Measurements from ENCODE around the gene PDXK.

Gene PDXK

DNA sequence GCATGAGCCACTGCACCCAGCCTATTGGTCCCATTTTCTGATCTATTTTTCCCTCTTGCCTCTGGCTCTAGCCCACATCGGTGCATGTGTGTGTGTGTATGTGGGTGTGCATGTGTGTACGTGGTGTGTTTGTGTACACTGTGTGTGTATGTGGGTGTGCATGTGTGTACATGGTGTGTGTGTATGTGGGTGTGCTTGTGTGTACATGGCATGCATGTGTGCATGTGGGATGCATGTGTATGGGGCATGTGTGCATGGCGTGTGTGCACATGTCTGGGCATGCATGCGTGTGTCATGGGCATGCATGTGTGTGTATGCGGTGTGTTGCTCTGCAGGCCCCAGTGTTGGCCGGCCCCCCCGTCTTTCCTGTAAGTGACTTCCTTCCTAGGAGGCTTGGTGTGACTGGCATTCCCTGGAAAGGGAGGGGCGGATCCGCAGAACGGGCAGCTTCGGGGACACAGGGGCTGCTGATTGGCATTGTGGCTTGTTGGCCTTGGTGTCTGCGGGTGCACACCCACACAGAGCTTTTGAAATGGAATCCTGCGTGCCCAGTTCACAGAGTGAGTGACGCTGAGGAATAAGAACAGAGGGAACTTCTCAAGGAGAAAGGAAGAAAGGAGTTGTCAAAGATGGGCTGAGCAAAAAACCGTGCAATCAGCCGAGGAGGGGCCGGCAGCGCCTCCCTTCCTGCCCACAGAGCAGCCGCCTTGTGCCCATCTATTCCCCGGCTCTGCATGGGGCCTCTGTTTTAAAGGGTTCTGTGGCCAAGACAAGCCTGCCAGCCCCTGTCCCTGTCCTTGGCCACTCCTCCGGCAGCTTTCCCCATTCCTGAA, 8.0 kb downstream of the PDXK start:
- DNase-seq, result no peak

DNA sequence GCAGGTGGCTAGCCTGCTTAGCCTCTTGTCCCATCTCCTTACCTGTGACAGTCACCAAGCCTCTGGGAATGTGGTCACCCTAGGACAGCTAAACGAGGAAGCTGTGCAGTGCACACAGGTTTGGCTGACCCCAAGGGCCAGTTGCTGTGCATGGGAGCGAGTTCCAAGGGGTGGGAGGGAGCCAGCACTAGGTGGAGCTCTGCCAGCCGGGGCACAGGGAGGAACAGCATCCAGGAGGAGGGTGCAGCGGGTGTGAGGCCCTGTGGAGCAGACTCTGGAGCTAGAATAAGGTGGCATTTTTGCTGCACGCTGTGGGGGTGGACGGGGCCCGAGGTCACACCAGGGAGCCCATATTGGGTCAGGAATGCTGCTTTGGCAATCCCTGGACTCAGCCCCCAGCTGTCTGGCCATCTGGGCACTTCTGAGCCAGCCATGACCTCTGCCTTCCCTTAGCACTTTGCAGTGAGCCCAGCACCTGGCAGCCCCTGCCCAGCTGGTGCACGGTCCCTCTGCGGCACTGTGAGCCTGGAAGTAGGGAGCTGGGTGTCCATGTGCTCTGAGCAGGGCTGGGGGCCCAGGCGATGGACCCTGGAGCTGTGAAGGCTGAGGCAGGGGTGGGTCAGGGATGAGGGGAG, 8.7 kb downstream of the PDXK start:
- no peak for DNase-seq

DNA sequence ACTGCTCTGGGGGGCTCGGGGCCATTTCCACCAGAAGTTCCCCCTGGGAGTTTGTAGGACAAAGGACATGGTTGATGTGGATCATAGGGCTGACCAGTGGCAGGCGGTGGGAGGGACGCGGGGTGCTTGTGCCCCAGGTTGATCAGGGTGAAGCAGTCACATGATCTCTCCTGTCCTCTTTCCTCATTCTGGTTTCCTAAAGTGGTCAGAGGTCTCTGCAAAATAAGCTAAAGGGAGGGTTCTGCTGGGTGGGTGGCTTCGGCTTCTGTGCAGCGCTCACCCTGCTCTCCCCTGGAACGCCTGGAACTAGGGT, 9.2 kb downstream of the PDXK start:
- no peak for DNase-seq

GRCh38 chr21:43728467-43729390, 9.8 kb downstream of the PDXK start:
- peak; percentile 57 for DNase-seq

DNA sequence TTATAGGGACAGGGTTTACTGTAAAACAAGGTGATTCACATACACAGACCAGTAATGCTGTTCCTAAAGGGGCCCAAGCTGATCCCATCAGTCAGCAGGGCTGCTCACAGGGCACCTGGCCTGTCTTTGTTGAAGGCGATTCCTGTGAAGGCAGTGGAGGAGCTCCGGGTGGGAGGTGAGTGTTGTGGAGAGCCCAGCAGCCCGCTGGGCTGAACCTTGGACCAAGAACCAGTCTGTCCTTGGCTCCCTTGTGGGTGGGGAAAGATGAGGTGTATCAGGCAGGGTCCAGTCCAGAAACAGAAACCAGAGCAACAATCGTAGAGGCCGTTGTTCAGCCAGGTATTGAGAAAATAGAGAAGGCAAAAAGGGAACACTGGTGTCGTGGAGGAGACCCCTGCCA, 12.5 kb downstream of the PDXK start:
- no peak for DNase-seq

GRCh38 chr21:43731891-43732711, 13.2 kb downstream of the PDXK start:
- DNase-seq, result no peak

DNA sequence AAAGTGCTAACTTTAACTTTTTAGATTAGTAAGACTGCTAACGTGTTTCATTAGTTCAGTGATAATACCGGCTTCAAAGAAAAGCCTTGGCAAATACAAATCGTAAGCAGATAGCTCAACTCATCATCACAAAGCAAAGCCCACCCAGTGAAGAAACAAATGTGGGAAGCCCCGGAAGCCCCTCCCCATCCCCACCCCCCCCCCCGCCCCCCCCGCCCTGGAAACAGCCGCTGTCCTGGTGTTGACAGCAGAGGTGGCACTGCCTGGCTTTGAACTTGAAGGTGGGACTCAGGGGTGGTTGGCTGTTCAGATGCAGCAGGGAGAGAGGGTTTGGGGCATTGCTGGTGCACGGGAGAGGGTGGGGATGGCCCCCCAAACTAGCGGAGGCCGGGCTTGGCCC, 14.1 kb downstream of the PDXK start:
- DNase-seq, result no peak

DNA sequence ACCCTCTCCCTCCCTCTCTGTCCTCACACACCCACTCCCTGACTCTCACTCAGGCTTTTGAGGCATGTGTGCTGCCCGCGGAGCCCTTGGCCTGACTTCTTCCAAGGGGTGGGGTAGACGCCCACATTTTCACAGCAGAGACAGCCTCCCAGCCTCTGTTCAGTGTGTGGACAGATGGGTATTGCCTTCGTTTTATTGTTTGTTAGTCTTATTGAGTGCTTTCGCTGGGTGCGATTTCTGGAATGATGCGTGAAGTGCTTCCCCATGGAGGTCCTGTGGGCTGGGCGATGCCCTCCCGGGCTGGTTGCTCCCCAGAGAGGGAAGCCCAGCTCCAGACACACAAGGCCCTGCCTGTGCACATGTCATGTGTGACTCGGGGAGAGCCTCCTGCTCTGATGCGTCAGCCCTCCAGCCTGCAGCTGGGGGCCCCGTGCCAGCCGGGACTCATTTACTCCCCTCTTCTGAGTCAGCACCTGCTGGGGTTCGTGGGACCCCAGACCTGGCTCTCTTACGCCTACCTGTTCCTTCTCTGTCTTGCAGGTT, 14.7 kb downstream of the PDXK start:
- DNase-seq, result no peak

- no peak for DNase-seq
These were observed 15.4 kb downstream of the PDXK start for GRCh38 chr21:43734131-43734927.

DNA sequence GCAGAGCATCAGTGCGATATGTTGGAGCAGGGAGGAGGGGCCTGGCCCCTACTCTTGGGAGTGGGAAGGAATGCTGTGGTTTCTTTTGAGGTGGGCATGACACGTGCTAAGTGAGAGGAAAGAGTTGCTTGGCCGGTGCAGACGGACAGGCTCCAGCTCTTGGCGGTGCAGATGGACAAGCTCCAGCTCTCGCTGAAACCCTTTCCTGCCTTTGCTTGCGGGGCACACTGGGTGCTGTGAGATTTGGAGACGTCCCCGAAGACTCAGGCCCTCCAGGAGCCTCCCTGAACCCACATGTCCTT, 15.9 kb downstream of the PDXK start:
- no peak for DNase-seq

DNA sequence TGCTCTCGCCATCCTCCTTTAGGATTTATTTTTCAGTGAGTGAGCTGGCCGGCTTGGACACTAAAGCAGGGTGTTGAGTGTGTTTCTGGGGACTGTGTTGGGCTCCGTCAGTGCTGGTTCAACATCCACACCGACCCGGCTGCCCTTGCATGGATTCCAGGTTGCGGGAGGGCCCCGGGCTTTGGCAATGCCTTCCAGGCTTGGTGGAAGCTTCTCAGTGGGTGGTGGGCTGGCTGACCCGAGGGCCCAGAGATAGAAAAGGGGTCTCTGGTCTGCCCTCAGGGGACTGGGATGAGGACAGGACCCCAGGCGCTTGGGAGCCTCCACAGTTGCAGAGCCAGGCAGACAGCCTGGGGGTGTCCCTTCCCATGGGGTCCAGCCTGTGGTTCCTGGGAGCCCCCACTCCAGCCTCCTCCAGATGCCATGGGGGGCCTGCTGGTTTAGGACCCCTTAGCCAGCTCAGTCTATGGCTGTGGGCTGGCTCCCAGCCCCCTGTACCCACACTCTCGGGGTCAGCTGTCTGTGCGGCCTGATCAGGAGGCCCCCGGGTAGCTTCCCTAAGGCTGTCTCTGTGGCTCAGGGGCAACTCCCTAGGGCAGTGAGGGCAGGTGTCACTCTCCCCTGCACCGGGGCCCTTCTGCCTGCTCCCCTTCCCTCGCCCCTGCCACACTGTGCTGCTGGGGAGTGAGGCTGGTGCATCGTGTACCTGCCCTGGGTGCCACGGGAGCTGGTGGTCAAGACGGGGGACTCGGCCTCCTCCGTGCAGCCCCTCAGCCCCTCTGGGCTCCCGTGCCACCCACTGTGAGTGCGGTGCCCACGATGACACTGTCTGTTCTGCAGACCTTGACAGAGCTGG, 16.5 kb downstream of the PDXK start:
- no peak for DNase-seq

- DNase-seq, result no peak
These were observed 17.4 kb downstream of the PDXK start for GRCh38 chr21:43736224-43736883.

DNA sequence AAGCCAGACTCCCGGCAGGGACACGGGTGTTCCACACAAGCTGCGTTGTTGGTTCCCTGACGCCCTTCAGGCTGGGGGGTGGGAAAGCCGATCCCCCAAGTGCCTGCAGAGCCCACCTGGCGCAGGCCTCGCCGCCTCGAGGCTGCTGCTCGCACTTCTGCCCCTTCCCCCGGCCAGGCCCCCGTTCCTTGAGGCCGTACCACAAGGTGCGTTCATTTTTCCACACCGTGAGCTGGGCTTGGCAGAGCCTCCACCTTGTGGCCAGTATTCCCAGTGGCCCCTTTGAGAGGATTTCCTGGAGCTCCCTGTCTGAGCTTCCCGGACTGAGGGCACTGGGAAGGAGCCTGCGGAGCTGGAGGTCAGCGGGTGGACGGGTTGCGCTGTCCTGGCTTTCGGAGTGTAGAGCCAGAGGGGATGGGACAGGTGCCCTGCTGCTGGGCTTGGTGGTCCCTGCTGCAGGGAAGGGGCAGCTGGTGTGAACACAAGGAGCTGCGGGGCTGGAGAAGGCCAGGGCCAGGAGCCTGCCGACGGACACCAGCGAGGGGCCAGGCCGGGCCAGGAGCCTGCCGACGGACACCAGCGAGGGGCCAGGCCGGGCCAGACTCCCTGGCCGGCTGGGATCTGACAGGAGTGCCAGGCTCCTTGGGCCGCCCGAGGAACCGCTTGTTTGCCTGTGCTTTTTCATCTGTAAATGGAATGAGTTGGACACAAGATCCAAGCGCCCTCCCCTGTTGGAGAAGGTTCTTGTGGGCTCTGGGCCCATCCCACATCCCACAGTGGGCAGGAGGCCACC, 18.4 kb downstream of the PDXK start:
- no peak for DNase-seq

GRCh38 chr21:43739621-43740435, 20.9 kb downstream of the PDXK start:
- DNase-seq, result no peak

DNA sequence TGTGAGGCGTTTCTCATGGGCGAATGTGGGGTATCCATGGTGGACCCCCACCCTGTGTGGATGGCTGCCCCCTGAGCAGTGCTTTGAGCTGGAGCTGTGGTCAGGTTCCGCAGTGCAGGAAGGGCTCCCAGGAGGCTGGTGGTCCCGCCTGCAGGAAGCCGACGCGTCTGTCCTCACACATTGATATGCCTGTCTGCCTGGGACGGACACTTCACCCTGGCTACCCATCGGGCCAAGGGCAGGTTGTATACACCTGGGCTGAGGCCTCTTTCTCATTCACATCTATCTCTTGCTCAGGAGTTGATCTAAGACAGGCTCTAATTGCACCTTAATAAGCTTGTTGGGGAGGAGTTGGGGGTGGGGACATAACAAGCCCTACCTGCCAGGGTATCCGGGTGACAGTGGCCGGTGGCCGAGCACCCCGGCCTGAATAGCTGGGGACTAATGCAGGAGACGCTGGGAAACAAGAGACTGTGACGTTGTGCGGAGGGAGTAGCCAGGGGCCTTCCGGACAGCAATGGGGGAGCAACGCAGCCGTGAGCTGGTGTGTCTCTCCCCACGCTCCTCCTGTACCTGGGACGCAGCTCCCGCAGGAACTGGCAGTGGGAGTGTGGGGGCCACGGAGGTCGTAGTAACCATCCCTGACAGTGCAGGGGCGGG, 21.7 kb downstream of the PDXK start:
- no peak for DNase-seq

DNA sequence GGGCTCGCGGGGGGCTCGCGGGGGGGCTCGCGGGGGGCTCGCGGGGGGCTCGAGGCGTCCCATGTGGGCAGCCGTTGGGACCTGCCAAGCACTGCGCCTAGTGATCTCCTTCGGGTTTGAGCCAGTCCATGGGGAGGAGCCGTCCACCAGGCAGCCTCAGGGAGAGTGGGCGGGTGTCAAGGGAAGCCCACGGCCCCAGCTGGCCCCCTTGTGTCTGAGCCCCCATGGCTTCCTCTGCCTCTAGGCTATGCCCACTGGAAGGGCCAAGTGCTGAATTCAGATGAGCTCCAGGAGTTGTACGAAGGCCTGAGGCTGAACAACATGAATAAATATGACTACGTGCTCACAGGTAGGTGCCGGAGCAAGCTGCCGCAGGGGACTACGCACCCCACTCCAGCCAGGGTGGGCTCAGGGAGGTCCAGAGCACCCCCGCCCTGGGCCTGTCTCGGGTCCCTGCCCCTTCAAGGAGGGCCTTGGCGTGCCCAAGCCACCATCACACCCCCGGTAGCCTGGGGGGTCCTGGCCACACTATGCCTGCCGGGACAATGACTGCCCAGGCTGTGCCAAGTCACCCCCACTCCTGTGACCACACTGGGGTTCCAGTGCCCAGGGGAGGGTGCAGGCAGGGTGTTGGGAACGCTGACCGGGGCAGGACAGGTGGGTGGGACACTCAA, 22.6 kb downstream of the PDXK start:
- DNase-seq, result no peak

DNA sequence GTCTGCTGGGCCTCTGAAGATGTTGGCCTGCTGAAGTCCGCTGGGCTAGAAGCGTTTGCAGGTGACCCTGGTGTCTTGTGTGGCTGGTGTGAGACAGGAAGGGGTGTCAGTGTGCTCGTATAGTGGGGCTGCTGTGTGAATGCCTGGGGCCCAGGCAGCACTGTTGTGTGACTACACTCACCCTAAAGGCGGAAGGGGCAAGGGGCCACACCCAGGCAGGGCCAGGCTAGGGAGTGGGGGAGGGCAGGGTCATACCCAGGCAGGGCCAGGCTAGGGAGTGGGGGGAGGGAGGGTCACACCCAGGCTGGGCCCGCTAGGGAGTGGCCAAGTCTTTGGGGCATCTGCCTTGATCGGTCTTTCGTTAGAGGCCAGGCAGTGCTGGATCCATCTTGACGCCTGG, 25.0 kb downstream of the PDXK start:
- no peak for DNase-seq

Data from NCI-H526 treated with DMSO at 0.1 percent for 48 hours (cell line).